Psoas muscle (tissue), 8 donors: ENCODE data around the gene CFP. TPM values are rescaled to one million over a fixed set of nuclear protein-coding genes. Genes with fewer than 3 reads are reported as not detected.

Source experiments
- ATAC-seq, 4 donors: fragments of 200-7000 bp; cut with Tn5 transposase; one replicate each; pipeline ENCODE4 v1.9.1; 2020; ENCODE audit warnings: moderate library complexity in 3 of 4, mild to moderate bottlenecking in 2 of 4
- DNase-seq, 2 donors: peaks; one replicate each; pipeline ENCODE4 v3.0.0-alpha.2; 2020
- H3K27ac ChIP-seq: fragments of 200-600 bp; one replicate; pipeline ENCODE4 v1.8.0; 2022
- H3K27me3 ChIP-seq, 3 donors: fragments of 200-600 bp in 1 of 3; one replicate each; pipeline versions ENCODE4 v1.6.1 to v1.8.0; 2013 to 2022; ENCODE audit warnings: low read length in 2 of 3, mild to moderate bottlenecking in 2 of 3, moderate library complexity in 1 of 3; ENCODE audit not compliant: insufficient read depth in 3 of 3
- H3K36me3 ChIP-seq, 2 donors: fragments of 200-600 bp in 1 of 2; one replicate each; pipeline versions ENCODE4 v1.6.1 to v1.8.0; 2013 to 2022; ENCODE audit warnings: low read depth in 1 of 2, mild to moderate bottlenecking in 1 of 2, moderate library complexity in 1 of 2; ENCODE audit not compliant: insufficient read depth in 1 of 2
- H3K4me1 ChIP-seq: fragments of 200-600 bp; one replicate; pipeline ENCODE4 v1.8.0; 2022
- H3K4me3 ChIP-seq: fragments of 200-600 bp; one replicate; pipeline ENCODE4 v1.8.0; 2022; ENCODE audit warnings: mild to moderate bottlenecking
- H3K9me3 ChIP-seq: fragments of 200-600 bp; one replicate; pipeline ENCODE4 v1.8.0; 2022
- WGBS, 3 donors: extraction: QIAGEN DNeasy Blood & Tissue Kit; methylation state at CpG; one replicate each; pipeline versions ENCODE4 v1.1.6 to v1.1.7; 2013; 5-methylcytosine and 5-hydroxymethylcytosine counted together
- intact Hi-C, 2 donors: fragments of 100-400 bp; cut with DNase I; formaldehyde crosslinking; loops; one replicate each; pipeline versions ENCODE4 v1.11.0 to v1.14.2; 2022
- polyA plus RNA-seq, 3 donors: library from polyadenylated mRNA; stranded (reverse); fragments of 200-250 nt; gene quantifications; one replicate each; pipeline ENCODE4 v1.2.3, GENCODE V29; 2013
- total RNA-seq, 4 donors: library from RNA; stranded (reverse); fragmentation: NEBNext Ultra II Directional in 2 of 4; extraction: Animal tissue kit (Norgen Biotek cat#: 25700) in 2 of 4; gene quantifications; one replicate each; pipeline versions ENCODE4 v1.2.1 to v1.2.4, GENCODE V29; 2021 to 2023
- TF ChIP-seq, protein P1 (sequence below): fragments of 200-600 bp; IDR thresholded peaks from one replicate; pipeline ENCODE4 v1.8.0; 2022; ENCODE audit warnings: antibody characterized with exemption
- donor health status: healthy with polysubstance abuse.
- donor health status: DM: no; HTN: no; CAD: no; lungs with moderate emphysema.
- donor health status: Bipolar disorder and iron deficiency.
- donor health status: healthy.
- donor health status: DM: yes; HTN: yes; CAD: no.
- donor health status: DM: no; HTN: no; CAD: no.
- donor health status: DM: no; HTN: no; CAD: no.
- donor health status: DM: yes; HTN: yes; CAD: no.

CFP gene
- total and polyA plus RNA-seq, 7 donors: 0.51 to 1.8 (median 1.5) TPM

DNA sequence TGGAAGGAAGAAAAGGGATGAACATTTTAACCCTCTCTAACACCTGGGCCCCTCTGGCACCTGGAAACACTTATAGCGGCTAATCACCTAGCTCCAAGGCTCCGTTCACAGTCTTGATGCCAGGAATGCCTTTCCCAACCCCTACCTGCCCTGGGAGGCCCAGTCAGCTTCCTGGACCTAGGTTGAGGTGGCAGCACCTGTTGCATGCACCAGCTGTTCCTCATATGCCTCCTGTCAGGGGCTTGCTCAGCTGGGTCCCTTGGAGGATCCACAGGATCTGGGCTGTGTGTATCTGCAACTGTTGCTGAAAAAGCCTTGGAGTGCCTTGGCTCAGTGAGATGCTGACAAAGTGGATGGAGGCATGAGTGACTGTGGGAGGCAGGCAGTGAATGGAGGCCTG lies 4.4 kb downstream of the CFP start:
- 73 to 87% (median 84%) methylated on average over 2 of the region's 2 CpGs for WGBS, 3 donors
- ATAC-seq (no peak), DNase-seq (no peak)
- no peaks in the 10 kb centered on the region for H3K9me3 ChIP-seq
- H3K36me3 ChIP-seq: no peaks in the 10 kb centered on the region
- H3K4me3 ChIP-seq: no peak overlapping the region
- peaks cover 0 to 31% (median 0%) of the 10 kb centered on the region in 3 donors for H3K27me3 ChIP-seq
- no peak overlapping the region for H3K27ac ChIP-seq
- TF ChIP-seq, protein P1, sequence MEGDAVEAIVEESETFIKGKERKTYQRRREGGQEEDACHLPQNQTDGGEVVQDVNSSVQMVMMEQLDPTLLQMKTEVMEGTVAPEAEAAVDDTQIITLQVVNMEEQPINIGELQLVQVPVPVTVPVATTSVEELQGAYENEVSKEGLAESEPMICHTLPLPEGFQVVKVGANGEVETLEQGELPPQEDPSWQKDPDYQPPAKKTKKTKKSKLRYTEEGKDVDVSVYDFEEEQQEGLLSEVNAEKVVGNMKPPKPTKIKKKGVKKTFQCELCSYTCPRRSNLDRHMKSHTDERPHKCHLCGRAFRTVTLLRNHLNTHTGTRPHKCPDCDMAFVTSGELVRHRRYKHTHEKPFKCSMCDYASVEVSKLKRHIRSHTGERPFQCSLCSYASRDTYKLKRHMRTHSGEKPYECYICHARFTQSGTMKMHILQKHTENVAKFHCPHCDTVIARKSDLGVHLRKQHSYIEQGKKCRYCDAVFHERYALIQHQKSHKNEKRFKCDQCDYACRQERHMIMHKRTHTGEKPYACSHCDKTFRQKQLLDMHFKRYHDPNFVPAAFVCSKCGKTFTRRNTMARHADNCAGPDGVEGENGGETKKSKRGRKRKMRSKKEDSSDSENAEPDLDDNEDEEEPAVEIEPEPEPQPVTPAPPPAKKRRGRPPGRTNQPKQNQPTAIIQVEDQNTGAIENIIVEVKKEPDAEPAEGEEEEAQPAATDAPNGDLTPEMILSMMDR: no peak
- no peaks in the 10 kb centered on the region for H3K4me1 ChIP-seq
- intact Hi-C loops: no loop called here

DNA sequence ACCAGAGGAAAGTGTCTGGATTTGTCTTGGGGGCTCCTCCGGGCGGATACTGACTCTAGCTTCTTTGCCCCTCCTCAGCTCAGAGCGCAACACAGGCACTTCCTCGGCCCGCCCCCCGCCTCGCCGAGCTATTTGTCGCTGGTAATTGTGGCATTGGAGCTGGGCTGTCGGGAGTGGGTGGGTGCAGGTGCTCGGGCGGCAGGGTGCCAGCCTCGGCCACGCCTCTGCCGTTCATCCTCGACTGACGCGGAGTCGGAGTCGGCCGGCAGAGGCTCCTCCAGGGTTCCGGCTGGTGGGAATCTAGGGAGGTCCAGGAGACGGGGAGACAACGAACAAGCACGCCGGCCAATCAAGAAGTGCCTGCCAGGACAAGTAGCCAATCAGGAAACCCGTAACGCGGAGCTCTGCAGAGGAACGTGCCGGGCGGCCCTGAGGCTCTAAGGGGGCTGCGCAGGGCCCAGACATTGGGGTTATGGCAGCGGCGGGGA lies 6.1 kb downstream of the CFP start:
- H3K36me3 ChIP-seq: no peaks in the 10 kb centered on the region
- peak overlapping the region; percentile 7 for H3K4me3 ChIP-seq
- H3K9me3 ChIP-seq: no peaks in the 10 kb centered on the region
- intact Hi-C loops: no loop called here
- H3K27me3 ChIP-seq: peaks cover 0 to 31% (median 0%) of the 10 kb centered on the region in 3 donors
- TF ChIP-seq, protein P1: no peak
- H3K27ac ChIP-seq: no peak overlapping the region
- DNase-seq (no peak), ATAC-seq (no peak)
- 1 to 31% (median 2%) methylated on average over 30 to 35 of the region's 35 CpGs for WGBS, 3 donors
- no peaks in the 10 kb centered on the region for H3K4me1 ChIP-seq

DNA sequence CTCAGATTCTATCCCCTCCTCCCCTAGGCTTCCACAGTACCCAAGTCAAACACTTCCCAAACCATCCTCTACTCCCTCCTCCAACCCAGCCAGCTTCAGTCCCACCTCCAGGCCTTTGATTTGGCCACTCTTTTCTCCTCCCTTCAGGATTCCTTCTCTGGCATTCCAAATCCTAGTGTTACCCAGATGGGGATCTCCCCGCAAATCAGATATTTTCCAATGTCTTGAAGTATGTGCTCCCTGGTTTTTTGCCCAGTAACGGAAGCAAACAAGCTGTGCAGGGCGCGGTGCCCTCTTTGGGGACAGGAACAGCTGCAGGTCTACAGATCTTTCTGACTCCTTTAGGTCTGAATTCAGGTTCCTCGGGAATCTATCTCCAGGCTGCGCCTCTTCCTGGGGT lies 7.9 kb downstream of the CFP start:
- DNase-seq (no peak), ATAC-seq (no peak)
- intact Hi-C loops: no loop called here
- Histone ChIP-seq H3K9me3 (no peaks in the 10 kb centered on the region), H3K27ac (no peak overlapping the region), H3K36me3 (no peaks in the 10 kb centered on the region), H3K27me3 (peaks cover 0 to 36% (median 0%) of the 10 kb centered on the region in 3 donors), H3K4me3 (no peak overlapping the region), H3K4me1 (no peaks in the 10 kb centered on the region)
- 63 to 79% (median 71%) methylated on average over 6 of the region's 6 CpGs for WGBS, 3 donors
- TF ChIP-seq, protein P1: no peak

DNA sequence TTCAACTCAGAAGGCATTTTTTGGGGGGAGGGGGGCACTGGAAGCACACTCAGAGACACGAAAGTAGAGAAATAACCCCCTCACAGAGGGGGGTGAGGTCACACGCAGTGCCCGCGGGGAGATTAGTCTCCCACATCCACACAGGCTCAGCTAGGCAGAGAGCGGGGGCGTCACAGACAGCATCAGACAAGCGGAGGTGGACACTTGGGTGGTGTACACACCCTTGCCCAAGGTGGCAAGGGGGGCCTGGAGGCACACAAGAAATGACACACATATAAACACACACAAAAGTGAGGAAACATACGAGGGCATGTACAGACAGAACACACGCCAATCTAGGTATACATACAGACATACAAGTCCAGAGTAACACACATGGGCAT lies 9.4 kb downstream of the CFP start:
- 51 to 62% (median 51%) methylated on average over 9 of the region's 9 CpGs for WGBS, 3 donors
- peaks cover 0 to 52% (median 0%) of the 10 kb centered on the region in 3 donors for H3K27me3 ChIP-seq
- no peak overlapping the region for H3K4me3 ChIP-seq
- ATAC-seq: peak in 1 of 4 donors; percentile 8
- TF ChIP-seq, protein P1: no peak
- no peaks in the 10 kb centered on the region for H3K9me3 ChIP-seq
- no peak overlapping the region for H3K27ac ChIP-seq
- H3K4me1 ChIP-seq: no peaks in the 10 kb centered on the region
- no peaks in the 10 kb centered on the region for H3K36me3 ChIP-seq
- DNase-seq: no peak
- intact Hi-C loops: no loop called here
